CD4-positive, alpha-beta T cell treated with Interleukin-4 for 1 hour (primary cell): ENCODE measurements around the gene PAPOLG.

Source experiments
- DNase-seq, 2 donors: peaks; one replicate each; pipeline ENCODE4 v3.0.0-alpha.2; 2020 to 2022

PAPOLG gene

DNA sequence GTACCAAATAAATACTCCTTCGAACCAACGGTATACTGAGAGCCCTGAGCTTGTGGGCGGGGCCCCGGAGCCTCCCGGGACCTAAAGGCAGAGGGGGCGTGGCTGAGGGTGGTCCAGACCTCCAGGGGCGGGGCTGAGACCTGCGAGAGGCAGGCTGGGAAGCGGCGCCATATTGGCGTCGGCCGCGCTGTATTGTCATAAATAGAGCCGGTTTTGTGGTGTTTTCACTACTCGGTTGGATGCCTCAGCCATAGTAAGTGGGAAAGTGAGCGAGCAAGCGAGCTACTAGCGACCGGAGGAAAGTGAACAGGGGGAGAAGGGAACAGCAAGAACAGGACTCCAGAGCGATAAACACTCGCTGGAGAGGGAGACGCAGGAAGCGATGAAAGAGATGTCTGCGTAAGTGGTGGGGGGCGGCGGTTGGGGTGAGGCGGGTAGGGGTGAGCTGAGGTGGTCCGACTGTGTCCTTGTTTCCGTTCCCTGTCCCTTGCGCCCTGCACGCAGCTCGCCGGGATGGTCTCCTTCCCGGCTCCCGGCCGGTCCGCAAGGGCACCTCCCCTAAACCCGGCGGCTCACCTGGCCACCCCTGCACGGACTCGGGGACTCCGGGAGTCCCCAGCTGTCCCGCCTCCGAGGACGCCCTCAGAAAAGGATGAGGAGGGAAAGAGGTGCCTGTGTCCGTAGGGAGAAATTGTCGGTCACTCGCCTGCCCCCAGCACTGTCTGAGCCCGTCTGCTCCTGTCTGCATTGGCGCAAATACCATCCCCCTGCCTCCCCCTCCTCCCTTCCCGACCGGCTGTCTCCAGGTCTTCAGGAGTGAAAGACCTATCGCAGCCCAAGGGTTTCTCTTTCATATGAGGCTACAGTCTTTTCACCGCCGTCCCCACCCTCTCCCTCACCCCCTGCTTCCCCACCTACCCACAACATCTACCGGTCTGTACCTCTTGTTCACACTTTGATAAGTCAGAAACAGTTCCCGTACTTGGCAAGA lies at the start of gene PAPOLG:
Gene PAPOLG, plus strand, starts transcription at position 172 of the 991 bp plus-strand sequence. Its CDS starts 211 bp downstream, at position 383.
- DNase-seq = peak; percentile 96

DNA sequence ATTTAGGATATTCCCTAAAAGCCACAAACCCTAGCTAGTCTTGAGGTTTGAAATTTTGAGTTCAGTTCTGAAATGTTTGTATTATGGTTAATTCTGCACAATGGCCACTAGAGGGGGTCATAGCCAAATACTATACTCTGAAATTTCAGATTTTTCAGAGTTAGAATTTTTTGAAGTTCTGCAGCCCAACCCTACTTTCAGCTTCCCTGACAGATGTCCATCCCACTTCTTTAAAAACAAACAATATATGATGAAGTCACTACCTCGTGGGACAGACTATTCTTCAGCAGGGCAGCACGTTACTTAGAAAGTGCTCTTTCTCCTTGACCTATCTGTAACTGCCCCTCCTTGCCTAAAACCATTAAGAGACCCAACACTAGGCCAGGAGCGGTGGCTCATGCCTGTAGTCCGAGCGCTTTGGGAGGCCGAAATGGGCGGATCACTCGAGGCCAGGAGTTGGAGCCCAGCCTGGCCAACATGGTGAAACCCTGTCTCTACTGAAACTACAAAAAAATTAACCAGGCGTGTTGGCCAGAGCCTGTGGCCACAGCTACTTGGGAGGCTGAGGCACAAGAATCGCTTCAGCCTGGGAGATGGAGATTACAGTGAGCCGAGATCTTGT lies 48.2 kb upstream of the PAPOLG start:
- DNase-seq = peak in 1 of 2 donors; percentile 40

DNA sequence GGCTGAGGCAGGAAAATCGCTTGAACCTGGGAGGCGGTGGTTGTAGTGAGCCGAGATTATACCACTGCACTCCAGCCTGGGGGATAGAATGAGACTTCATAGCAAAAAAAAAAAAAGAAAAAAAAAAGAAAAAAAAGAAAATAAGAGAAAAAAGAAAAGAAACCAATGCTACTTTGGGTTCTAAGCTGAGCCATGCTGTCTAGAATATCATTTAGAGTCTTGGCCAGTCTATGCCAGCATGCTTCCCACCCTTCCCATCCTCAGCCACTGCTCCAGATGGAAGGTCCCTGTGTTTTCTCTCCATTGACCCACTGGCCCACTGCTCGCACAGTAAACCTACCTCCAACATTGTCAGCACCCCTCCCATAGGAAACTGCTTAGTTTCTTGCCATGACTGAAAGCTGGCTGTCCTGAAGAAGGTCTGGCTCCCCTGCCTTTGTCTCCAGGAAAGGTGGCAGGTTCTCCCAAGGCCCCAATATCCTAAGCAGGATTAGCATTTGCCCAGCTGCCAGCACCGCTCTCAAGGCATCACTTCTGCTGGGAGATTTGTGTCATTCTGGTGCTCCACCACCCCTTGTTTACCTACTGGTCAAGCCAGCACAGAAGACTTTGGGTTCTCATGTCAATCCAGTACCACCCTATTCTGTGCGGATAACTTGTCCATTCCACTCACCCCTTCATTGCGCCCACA lies 47.3 kb upstream of the PAPOLG start:
- DNase-seq = no peak

DNA sequence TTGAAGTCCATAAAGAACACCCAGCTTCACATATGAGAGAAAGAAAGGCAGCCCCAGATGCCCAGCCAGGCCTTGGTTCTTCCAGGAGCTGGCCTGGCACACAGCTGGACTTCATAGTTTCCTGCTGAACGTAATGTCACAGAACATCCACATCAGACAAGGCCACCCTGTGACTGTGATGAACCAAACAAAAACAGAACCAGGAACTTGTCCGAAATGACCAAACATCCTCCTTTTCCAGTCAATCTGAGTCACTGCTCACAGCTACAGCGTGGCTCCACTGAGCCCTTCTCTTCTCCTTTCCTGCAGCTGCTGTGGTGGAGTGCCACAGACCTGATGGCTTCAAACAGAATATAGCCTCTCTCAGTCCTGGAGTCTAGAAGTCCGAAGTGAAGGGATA lies 45.4 kb upstream of the PAPOLG start:
- peak in 1 of 2 donors; percentile 38 for DNase-seq

DNA sequence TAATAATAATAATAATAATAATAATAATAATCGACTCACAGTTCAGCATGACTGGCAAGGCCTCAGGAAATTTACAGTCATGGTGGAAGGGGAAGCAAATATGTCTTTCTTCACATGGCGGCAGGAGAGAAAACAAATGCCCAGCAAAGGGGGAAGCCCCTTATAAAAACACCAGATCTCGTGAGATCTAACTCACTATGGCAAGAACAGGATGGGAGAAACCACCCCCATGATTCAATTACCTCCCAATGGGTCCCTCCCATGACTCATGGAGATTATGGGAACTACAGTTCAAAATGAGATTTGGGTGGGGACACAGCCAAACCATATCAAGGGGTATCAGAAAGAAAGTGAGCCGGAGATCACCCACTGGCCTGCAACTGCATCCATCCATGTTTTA lies 40.5 kb upstream of the PAPOLG start:
- DNase-seq = no peak

DNA sequence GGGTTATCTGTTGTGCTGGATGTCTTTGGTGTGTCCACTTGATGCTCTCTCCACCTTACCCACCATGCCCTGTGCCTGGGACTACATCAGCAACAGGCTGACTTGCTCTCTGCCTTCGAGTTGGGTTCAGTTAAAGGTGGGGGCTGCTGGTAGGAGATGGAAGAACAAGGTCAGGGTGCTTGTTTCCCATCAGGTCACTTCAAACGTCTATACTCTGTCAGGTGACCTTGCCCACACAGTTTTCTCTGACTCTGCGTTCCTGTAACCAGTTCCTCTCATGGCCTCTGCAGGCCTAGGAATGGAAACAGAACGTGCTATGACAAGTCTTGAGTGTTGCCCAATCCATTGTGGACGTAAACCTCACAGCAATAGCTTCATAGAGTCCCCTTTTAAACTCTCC lies 38.4 kb upstream of the PAPOLG start:
- DNase-seq = no peak

DNA sequence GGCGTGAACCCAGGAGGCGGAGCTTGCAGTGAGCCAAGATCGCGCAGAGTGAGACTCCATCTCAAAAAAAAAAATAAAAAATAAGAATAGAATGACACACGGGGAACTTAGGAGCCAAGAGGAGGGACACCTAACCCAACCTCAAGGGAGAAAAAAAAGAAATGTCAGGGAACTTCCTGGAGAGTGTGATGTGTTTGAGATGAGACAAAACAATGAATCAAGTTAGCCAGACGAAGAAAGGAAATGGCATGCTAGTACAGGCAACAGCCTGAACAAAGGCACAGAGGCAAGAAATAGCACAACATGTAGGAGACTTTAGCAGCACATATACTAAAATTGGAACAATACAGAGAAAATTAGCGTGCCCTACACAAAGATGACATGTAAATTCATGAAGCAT lies 36.7 kb upstream of the PAPOLG start:
- DNase-seq = no peak

DNA sequence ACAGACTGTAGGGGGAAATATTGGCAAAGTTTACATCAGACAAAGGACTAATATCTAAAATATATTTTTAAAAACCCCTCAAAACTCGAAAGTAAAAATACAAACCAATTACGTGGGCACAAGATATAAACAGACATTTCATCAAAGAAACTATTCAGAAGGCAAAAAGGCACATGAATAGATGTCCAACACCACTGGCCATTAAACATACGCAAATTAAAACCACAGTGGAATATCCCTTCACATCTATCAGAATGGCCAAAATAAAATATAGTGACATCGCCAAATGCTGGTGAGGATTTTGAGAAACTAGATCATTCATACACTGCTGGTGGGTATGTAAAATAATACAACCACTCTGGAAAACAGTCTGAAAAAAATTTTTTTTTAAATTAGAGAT lies 30.6 kb upstream of the PAPOLG start:
- no peak for DNase-seq

DNA sequence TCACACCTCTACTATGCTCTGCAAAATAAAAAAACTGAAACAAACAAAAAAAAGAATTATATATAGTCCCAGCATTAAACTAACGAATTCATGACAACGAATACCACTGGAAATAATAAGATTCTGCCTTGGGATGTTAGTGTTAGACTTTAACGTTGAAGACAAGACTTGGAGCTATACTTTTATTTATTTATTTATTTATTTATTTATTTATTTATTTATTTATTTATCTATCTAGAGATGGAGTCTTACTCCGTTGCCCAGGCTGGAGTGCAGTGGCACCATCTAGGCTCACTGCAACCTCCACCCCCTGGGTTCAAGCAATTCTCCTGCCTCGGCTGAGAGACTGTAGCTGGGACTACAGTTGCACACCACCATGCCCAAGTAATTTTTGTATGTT lies 27.2 kb upstream of the PAPOLG start:
- DNase-seq = no peak

DNA sequence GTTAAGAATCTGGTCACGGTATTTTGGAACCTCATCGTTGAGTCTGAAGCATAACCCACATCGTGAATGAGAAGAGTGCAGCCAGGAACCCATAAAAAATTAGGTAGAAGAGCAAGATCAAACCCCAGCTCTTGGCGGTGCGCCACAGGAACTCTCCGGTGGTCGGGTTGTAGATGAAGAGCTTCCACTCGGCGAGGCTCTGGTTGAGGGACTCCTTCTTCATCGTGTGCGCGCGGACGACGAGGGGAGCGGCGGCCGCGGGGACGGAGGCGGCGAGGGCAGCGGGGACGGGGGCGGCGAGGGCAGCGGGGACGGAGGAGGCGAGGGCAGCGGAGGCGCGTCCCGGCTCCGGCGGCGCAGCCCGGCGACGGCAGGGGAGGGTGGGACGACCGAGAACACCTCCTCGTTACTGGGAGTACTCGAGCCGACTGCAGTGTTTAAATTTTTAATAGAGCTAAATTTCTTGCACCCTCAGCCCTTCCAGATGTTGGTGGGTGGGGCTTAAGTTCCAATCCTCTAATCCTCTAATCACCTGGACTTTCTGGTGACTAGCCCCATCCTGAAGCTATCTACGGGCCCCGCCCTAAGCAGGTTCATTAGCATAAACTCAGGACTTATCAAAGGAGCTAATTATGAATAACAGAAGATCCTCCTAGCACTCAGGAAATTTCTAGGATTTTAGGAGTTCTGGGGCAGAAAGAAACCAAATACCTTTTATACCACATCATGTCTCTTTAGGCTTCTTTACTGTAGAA lies 20.4 kb upstream of the PAPOLG start:
- peak; percentile 19 to 25 for DNase-seq

DNA sequence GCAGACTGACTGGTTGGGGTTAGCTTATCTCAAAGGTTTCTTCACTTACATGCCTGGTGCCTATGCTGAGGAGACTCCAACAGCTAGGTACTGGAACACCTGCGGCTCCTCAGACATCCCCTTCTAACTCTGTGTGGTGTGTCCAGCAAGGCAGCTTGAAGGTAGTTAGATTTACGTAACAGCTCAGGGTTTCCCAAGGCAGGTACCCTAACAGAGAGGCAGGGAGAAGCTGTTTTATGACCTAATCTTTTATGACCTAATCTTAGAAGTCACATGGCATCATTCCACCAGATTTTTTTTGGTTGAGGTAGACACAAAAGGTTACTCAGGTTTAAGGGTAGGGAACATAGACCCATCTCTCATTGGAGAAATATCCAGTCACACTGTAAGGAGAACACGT lies 17.4 kb upstream of the PAPOLG start:
- DNase-seq = no peak

DNA sequence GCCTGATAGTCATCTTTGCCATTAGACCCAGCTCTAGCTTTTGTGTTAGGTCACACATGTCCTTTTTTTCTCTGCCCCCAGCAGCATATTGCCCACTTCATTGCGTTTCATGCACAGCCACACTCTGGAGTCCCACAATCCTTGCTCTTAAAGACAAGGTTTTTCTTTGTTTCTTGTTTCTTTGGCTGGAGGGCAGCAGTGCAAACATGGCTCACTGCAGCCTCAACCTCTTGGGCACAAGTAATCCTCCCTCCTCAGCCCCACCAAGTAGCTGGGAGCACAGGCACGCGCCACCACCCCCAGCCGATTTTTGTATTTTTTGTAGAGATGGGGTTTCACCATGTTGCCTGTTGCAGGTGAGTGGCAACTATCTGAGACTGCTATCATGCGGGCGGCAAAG lies 16.9 kb upstream of the PAPOLG start:
- DNase-seq = no peak

DNA sequence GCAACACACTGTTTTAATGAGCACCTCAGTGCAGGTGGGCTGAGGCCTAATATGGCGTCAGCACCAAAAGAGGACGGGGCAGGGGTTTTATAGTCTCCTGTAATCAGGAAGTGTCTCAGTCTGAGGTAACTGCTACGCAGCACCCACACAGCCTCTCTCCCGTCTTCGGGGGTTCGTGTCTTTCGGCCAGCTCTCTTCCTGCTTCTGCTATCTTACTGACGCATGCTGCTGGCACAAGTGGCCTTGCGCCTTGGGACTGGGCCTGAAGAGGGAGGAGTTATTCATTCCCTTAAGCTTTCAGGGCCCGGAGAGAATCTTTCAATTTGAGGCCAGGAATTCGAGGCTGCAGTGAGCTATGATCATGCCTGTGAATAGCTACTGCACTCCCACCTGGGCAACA lies 14.5 kb upstream of the PAPOLG start:
- DNase-seq = no peak

DNA sequence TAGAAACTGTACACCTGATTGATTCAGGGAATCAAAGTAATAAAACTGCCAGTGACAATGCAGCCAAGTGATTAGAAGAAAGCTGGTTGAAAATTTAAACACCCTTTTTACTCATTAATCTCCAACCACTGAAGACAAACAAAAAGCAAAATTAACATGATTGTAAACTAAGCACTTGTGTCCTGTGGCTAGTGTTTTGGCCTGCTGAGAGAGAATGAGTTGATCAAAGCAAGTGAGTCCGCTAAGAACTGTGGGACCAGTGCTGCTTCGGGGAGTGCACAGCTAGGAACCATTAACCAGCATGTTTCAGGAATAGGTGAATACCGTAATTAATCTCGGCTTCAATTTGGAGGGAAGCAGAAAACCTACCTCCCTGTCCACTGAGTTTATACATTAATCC lies 13.6 kb upstream of the PAPOLG start:
- DNase-seq = no peak

DNA sequence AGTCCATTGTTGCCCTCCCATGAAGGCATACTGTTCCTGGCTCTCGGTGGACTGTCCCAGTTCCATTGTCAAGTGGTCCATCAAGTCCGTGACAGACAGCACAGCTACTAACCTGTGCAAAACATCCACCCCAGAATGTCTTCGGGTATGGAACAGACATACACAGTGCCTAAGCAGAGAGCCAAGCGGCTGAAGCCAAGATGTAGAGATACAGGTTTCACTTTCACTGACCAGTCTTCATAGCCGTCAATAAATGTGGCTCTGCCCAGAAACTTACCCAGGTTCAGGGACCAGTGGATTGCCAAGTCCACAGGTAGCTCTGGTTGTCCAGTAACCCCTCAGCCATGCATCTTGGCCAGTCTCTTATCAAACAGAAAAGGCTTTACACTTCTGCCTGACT lies 10.7 kb upstream of the PAPOLG start:
- no peak for DNase-seq

DNA sequence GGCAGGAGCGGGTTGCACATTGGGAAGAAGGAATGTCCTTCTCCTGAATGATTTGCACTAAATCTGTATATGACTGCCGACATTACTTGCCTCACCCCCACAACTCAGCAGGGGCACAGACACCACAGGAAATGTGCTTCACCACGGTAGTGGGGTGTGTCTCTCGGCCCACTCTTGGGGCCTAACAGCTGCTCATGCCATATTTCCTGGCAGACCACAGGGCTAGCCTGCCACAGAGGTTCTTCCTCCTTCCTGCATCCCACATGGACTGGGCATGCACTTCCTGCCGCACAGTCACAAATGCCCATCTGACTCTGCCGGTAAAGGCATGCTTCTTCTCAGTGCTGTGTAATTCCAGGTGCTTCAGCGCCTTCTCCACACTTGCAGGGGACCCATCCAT lies 10.3 kb upstream of the PAPOLG start:
- DNase-seq = peak in 1 of 2 donors; percentile 13

DNA sequence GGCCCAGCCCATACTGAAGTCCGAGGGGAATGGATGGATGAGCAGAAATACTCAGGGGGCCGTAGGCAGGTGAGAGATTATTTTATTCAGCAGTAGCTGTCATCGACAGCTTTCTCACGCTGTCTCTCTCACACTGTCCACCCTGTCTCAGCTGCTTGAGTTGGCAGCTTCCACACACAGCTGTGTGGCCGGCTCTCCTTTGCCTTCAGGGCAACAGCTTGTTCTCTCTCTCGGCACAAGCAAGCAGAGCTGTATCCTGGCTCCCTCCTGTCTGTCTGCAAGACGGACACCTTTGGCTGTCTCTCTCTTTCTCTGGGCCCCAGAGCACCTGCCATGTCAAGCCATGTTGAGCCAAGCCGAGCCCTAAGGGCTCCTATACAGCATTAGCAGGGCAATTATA lies 9.8 kb upstream of the PAPOLG start:
- no peak for DNase-seq

DNA sequence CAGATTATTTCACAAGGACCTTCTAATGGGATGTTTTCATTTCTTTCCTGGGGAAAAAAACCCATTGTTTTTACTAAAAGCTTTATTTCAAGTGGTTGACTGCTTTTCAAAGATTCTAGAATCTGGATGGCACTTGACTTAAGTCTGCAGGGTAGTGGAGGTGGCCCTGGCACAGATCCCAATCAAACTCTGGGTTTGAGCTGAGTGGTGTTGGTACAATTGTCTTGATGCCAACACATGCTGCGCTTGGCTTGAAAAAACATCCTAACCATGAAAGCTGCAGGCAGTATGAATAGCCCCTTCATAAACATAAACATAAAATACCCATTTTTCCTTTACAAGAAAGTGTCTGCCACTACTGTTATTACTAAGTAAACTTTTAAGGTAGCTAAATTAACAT lies 3.6 kb downstream of the PAPOLG start:
- DNase-seq = no peak

DNA sequence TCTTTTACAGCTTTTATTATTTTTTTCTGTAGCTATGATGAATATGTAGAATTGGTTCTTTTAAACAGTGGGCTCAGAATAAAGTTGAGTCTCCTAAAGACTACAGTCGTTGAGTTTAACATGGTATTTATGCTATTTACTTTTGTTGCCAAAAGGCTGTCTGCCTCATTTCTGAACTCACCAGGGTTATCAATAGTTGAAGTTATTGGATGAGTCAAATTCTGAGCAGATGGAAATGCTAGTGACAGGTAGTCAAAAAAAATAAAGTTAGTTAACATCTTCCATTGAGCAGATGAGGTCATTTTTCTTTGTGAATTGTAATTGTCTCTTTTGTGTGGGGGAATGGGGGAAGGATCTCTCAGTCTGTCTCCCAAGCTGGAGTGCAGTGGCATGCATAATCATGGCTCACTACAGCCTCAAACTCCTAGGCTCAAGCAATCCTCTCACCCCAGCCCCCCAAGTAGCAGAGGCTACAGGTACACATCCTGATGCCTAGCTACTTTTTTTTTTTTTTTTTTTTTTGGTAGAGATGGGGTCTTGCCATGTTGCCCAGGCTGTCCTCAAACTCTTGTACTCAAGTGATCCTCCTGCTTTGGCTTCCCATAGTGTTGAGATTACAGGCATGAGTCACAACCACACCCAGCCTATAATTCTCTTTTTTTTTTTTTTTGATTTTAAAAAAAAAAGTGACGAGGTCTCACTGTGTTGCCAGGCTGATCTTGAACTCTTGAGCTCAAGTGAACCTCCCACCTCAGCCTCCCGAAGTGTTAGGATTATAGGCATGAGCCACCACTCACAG lies 8.9 kb downstream of the PAPOLG start:
- no peak for DNase-seq

DNA sequence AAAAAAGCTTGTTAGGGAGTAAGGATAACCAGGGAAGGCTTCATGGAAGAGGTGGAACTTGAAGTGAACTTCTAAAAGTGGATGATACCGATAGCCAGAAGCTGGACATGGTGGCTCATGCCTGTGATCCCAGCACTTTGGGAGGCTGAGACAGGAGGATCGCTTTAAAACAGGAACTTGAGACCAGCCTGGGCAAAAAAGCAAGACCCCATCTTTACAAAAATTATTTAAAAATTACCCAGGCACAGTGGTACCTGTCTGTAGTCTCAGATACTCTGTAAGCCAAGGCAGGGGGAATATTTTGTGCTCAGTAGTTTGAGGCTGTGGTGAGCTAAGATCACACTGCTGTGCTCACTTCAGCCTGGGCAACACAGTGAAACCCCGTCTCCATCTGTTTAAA lies 10.2 kb downstream of the PAPOLG start:
- DNase-seq = no peak

DNA sequence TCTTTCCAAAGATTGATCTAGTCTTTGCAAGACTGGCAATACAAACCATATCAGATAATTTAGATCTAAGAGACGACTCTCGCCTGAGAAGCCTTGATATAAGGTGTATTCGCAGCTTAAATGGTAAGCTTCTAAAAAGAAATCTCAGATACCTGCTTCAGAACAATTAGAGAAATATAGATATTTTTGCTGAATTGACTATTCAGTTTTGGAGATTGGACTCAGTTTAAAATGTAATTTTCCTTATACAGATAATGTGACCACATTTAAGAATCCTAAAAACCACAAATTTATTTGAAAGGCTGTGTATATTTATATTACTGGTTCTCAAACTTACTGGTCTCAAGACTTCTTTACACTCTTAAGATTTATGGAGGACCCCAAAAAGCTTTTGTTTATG lies 15.4 kb downstream of the PAPOLG start:
- DNase-seq = no peak

DNA sequence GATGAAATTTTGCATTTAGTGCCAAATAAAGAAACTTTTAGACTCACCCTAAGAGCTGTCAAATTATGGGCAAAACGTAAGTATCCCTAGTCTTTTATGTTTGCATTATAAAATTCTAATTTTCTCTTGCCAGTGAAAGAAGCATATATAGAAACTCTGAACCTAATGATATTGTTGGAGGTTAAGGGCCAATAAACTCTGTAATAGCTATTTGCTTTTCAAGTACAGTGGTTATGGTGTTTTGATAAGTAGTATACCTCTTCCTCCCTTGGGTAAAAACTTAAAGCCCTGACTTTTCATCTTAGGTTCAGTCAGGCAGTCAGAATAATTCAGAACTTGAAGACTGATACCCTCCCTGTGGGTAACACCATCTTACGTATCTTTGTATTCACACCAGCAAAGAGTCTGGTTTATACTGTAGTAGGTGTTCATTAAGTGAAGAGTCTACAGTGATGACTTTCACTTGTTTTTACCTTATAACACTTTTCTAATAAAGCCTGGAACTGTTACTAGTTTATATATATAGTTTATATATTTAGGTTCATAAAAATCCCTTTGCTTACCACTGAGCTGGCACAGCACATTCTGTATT lies 19.1 kb downstream of the PAPOLG start:
- no peak for DNase-seq
